Activated T-cell treated with anti-CD3 and anti-CD28 coated beads for 1 hour (primary cell): ENCODE results near the gene SMYD5.

Experiments
- DNase-seq: peaks from one replicate; pipeline ENCODE4 v3.0.0-alpha.2; 2020; ENCODE audit warnings: low read depth

Gene SMYD5

DNA sequence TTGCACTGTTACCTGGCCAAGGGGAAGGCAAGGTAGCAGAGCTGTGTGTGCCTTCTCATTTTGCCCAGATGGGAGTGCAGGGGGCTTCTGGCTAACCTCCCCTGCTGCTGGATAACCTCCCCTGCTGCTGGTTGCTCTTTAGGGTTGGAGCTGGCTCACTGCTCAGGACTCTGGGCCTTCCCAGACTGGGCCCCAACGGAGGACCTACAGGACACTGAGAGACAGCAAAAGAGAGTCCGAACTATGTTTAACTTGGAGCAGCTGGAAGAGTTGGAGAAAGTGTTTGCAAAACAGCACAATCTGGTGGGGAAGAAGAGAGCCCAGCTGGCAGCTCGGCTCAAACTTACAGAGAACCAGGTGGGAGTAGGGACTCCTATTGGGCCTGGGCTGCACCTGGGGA is 5.8 kb upstream of the SMYD5 start:
- no peak for DNase-seq

DNA sequence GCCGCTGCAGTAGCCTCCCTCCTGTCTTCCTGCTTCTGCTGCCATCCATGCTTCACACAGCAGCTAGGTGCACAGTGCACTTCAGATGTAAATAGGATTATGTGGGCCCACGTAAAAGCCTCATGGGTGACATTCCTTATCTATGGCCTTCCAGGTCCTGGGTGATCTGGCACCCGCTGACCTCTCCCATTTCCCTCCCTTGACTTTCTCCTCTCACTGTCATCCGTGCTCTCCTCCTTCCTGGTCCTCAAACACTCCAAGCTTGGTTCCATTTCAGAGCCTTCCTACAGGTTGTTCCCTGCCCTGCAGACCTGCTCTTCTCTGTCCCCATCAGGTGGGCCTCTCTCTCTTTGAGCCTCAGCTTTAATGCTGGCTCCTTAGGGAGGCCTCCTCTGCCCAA is 4.0 kb upstream of the SMYD5 start:
- DNase-seq: no peak

DNA sequence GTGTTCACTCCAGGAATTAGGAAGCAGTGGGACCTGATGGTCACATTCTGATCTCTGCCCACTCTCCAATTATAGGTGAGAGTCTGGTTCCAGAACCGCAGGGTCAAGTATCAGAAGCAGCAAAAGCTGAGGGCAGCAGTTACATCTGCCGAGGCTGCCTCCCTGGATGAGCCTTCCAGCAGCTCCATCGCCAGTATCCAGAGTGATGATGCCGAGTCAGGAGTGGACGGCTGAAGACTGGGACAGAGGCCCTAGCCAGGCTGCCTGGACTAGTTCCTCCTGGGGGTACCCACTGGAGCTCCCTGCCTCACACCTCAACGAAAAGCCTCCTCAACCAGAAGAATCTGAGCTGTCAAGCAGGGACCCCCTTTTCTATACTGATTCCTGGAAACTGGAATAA is 3.3 kb upstream of the SMYD5 start:
- no peak for DNase-seq

DNA sequence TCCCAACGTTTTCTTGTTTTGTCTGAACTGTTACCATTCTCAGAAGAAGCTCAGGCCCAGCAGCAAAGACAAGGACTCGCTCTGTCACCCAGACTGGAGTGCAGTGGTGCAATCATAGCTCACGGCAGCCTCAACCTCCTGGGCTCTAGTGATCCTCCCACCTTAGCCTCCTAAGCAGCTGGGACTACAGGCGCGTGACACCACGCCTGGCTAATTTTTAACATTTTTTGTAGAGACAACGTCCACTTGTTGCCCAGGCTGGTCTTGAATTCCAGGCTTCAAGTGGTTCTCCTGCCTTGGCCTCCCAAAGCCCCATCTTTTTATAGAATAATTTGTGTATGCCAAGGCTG is 2.0 kb upstream of the SMYD5 start:
- no peak for DNase-seq

DNA sequence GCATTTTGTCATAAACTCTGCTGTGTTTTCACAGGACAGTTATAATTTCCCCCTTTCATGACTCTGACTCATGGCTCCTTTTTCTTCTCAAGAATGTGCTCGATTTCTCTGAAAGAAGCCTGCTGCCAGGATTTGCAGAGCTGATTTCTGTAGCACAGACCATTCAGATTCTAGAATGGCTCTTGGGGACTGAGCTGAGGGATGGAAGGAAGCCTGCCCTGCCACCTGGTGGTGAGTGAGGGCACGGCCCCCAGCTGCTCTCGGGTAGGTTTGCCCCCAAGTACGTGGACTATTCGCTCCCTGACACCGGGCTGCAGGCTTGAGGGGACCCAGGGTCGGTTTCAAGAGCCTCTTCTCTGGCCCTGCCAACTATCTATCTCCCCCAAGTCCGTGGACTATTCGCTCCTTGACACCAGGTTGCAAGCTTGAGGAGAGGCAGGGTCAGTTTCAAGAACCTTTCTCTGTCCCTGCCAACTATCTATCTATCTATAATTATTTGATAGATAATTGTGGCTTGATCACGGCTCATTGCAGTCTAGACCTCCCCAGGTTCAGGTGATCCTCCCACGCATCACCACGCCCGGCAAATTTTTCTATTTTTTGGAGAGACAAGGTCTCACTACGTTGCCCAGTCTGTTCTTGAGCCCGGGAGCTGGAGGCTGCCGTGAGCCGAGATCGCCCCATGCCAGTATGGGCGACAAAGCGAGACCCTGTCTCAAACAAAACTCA is 1.4 kb upstream of the SMYD5 start:
- peak; percentile 62 for DNase-seq

DNA sequence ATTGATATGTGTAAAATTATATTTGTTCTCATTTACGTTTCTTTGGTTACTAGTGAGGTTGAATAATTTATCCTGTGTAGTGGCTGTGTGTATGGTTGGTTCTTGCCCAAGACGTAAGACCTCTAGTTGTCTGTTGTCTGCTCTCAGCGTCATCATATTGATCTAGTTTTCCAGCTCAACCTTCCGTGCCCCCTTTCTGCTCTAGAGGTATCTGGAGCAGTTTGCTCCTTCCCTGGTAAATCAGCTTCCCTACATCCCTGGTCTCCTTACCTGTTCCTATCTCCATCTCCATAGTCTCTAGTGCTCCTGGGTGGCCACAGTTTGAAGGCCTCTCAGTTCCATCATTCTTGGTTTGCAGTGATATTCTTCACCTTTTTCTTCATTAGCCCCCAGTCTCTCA is 1.2 kb downstream of the SMYD5 start:
- DNase-seq: no peak

DNA sequence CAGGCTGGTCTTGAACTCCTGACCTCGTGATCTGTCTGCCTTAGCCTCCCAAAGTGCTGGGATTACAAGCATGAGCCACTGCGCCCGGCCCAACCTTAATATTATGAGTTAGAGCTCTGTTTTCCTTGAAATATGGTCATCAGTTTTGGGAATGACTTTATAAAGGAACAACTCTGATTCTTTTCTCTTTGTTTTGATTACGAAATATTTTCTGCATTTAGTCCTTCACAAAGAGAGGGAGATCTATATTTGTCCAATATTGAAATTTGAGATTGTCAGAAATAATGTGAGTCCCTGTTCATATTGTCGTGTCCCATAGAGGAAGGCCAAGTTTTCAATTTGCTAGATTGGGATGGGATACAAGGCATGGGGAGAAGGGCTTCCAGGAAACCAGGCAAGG is 3.1 kb downstream of the SMYD5 start:
- DNase-seq: no peak

DNA sequence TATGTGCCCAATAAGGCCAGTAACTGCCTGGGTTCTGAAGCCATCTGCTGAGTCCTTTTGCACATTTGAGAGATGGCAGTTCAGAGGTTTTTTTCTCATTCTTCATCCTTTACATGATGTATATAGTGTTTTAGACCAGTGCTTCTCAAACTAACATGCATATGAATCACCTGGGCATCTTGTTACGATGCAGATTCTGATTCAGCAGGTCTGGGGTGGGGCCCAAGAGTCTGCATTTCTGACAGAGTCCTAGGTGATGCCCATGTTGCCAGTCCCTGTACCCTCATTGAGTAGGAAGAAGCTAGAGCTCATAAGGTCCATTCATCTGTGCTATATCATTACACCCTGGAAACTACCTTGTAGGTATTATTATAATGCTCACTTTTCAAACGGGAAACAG is 3.8 kb downstream of the SMYD5 start:
- no peak for DNase-seq

DNA sequence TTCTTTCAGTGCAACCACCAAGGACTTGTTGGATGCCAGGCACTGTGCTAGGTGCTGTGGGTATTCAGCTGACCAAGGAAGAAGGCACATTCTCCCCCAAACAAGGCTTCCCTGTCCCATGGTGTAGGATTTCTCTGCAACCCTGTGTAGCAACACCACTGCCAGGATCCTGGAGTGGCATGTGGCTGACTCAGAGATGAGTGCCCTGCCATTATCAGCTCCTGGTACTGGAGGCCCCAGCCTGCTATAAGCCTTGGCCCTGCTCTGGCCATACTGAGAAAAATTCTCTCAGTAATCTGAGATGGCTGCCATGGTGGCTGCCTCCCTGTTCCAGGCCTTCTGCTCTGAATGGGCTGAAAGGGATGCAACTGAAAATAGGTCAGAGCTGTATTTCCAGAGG is 4.3 kb downstream of the SMYD5 start:
- no peak for DNase-seq

DNA sequence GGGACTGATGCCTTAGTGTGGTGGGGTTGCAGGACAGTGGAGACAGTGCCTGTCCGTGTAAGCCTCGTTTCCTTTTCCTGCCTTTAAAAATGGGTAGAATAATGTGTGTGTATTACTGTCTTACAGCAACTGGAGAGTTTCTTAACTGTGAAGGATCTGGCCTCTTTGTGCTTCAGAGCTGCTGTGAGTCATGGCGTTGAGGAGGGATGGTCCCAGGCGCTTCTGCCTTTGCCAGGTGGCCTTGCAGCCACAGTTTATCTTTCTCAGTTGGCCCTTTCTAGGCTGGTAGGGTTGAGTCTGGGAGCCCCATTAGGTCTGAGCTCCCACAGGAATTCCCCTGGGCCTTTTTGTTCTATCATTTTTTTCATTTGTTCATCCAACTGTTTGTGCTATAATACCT is 9.8 kb downstream of the SMYD5 start:
- DNase-seq: no peak

DNA sequence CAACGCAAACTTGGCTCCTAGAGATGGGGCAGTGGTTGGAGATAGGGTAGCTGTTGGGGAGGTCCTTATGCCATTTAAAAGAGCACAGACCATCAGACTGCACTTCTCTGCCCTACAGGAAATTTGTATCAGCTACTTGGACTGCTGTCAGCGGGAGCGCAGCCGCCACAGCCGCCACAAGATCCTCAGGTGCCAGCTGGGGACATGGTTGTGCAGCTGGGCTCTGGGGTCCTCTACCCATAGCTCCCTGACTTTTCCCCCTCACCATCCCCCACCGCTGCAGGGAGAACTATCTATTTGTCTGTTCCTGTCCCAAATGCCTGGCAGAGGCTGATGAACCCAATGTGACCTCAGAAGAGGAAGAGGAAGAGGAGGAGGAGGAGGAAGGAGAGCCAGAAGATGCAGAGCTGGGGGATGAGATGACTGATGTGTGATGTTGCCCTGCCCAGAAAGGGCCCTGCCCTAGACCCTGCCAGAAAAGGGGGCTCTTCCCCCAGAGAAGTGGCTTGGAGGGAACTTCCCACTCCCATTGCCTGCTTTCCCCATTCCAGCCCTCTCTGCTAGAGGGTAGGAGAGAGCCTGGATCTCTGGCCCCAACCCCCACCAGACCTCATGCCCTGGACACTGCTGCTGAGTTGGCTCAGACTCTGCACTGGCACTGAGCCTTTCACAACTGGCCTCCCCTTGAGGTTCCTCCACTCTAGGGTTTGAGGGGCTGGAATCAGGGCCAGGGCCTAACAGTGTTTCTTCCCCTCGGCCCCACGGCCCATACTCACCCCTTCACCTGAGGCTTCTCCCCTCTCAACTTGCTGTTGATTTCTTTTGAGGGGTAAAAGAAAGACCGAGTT is 11.7 kb downstream of the SMYD5 start:
- no peak for DNase-seq

DNA sequence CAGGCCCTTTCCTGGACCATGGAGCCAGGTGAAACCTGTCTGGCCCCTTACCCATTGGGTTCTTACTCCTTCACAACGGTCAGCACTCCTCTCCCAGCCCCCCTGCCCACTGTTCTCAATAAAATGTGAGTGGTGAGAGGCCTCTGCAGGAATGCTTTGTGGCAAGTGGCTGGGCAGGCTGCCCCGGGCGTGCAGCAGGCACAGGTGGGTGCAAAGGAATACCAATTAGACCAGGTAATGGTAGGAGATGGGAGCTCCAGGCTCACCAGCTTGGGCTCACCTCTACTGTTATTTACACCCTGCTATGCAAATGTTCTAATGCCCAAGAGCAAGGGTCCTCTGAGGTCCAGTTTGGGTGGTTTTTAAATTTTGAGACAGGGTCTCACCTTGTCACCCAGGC is 13.0 kb downstream of the SMYD5 start:
- no peak for DNase-seq

DNA sequence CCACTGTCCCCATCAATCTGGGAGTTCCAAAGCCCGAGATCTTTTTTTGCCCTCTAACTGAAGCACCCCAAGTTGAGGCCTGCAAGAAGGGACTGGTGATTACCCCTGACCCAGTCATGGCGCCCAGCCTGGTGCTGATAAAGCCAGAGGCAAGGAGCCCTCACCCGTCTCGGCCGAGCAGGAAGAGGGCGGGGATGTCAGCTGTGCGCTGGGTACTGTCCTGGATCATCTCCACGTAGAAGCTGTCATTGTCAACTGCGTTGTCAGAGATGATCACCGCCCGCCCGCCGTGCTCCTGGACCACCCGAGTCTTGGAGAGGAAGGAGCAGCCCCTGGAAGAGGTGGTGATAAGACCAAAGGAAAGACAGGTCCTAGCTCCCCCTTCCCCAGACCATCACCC is 14.6 kb downstream of the SMYD5 start:
- DNase-seq: no peak

DNA sequence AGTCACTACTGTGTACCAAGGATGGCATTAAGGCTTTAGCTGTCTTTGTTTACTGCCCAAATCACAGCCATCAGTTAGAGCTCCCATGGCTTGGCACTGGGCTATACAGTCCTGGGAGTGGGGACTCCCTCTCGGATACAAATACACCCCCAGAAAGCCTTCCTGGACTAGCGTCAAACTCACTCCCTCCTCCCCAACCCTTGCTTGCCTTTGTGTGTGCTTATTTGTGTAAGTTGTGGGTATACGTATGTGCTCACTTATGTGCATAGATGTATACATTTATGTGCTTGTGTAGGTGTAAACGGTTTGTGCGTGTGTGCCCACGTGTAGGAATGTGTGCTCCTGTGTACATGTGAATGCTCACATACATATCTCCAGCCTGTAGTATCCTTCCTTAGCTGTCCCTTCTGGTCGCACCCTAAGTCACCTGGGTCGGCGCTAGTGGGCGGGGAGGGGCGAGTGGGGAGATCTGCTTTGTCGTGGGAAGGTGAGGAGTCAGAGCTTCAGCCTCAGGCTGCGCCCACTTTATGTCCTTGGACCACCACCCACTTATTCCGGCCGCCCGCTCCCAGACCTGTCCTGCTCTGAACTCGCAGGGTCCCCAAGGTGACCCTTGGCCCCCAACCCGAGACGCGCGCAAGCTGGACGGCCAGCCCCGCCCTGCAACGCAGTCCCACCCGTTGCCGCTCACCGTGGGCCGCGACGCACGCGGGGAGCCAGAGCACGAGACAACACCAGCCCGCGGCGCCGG is 18.5 kb downstream of the SMYD5 start:
- no peak for DNase-seq

DNA sequence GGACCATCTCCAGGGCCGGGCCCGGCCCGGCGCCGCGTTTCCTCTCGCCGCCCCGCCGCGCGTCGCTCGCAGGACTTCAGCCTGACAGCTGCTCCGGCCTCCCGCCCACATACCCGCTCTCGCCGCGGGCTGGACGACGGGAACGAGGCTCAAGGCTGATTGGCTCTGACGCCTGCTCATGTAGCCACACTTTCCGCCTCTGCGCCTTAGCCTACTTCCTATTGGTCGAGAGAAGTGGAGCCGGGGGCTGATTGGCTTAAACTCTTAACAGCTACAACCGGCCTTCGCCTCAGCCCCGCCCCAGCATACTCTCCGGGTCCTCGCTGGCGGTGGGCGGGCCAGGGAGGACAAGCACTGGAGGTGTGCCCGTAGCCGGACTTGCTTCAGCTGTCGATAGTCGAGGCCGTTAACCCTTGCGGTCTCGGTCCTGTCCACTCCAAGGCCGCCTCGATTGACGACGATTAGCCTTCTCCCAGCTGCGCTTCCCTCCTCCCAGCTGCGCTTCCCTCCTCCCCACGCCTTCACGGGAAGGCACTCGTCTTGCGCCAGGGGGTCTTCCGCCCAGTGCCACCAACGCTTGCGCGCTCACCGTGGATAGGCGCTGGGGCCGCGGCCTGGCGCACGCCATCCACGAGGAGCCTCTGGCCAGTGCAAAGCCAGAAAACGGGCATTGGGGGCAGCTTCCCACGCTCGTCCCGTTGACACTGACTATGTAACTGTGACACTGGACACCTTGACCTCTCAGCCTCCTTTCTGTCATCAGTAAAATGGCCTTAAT is 19.3 kb downstream of the SMYD5 start, which contains the start of gene PRADC1:
Gene PRADC1, minus strand, starts transcription at position 86 of the 778 bp plus-strand sequence. Its CDS starts 79 bp downstream, at position 7.
- DNase-seq: peak; percentile 88

DNA sequence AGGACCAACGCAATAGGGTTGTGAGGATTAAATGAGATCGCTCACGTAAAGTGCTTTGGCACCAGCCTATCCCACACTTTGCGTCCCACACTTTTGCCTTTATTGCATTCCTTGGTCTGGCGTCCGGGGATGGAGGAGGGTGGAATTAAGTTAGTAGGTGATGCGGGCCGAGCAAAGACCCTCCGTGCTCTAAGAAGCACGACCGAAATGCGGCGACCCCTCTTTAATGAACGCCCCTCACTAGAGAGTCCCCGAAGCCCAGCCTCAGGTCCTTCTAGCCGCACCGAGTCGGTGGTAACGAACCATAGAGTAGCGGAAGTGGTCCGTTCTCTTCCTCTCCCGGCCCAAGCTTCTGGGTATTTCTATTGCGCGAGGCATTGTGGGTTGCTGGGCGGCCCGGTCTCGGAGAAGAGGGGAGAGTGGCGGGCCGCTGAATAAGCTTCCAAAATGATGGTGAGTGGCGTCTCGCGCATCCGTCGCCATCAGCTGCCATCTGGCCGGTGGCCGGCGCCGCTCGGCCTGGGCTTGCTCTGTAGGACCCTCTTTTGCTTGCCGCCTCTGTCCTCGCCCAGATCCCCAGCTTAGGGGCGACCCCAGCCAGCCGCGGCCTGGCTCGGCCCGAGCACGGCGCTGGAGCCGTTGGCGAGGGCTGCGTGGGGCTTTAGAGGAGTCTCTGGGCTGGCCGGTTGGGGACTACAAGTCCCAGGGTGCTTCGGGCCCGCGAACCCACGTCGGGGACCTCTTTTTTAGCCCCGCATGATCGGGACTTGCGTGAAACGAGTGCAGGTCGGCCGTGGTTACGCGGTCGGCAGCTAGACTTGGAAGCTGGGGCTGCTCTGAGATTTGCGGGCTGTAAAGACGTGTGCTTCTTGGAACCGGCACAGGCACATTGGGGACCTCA is 20.1 kb downstream of the SMYD5 start, which contains the start of gene CCT7:
Gene CCT7, plus strand, starts transcription at position 377 of the 901 bp plus-strand sequence. Its CDS starts 71 bp downstream, at position 448.
- peak; percentile 78 for DNase-seq

DNA sequence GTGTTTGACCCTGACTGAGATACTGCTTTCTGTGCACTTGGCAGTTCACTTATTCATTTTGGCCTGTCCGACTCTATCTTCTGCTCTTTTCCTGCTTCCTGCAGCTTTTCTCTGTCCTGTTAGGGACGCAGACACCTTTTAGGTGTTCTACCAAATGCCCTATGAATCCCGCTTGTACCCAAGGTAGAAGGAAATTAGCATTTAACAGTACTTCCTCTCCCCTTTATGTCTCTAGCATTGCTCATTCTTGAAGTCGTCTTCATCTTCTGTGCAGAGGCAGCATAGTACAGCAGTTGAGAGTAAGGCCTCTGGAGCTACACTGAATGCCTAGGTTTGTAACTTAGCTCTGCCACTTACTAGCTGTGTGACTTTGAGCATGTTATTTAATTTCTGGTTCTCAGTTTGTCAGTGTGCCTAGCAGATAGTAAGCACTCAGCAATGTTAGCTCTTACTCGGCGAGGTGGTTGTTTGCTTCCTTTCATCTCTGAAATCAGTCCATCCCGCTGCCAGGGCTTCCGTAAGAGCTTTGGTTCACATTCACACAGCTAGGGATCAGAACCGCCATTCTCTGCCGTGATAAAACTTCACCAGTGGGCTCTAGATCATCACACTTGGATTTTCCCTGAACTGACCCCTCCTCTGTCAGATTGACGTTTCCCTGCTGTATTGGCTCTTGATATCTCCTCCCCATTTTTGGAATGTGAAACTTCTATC is 21.4 kb downstream of the SMYD5 start:
- no peak for DNase-seq

DNA sequence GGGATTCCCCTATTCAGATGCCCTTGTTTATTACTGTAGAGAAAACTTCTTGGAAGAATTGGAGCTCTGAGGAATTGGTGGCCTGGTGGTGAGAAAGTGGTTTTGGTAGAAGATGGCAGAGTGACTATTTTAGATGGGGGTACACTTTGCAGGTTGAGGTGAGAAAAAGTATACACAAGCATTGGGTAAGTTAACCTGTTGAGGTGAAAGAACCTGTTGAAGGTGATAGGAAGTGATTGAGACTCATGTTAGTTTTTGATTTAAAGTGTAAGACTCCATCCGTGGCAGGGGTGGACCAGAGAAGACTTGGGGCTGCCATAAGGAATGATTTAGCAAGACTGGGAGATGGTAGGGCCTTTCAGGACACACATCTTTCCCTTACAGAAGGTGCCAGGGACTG is 23.1 kb downstream of the SMYD5 start:
- no peak for DNase-seq

DNA sequence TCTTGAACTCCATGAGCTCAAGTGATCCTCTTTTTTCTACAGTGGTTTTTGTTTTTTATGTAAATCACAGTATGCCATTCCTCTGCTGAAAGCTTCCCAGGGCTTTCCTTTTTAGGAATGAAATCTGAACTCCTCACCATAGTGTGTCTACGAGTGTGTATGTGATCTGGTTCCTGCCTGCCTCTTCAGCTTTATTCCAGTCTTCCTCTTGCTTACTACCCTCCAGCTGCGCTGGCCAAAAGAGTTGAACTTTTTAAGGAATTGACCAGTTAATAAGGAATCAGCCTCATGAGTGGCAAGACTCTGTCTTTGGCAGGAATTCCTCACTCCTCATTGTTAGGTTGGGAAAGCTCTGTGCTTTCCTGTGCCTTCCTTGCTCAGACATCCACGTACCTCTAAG is 24.1 kb downstream of the SMYD5 start:
- no peak for DNase-seq

DNA sequence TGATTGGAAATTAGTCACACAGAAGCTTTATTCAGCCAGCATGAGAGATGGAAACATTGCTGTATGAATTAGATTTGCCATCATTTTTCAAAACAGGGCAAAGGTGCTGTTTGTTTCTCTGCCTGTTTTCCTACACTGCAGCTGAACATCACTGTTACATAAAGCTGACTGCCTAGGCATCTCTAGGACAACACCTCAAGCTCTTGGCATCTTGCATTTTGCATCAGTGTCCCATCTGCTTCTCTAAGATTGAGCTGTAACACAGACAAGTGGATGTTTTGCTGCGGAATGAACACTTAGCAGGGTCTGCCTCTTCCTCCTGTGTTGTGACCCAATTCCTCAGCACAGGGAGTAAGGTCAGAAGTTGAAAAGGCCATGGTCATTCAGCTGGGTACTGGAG is 24.9 kb downstream of the SMYD5 start:
- DNase-seq: no peak
